SW480 (cell line): ENCODE data around the gene ADRA2C.
A peak's percentile ranks its signal among the peaks of the same experiment; 100 is the strongest.

Experiments used
- DNase-seq: peaks from one replicate; pipeline ENCODE4 v3.0.0-alpha.2; 2016; ENCODE audit warnings: low spot score

Gene ADRA2C

DNA sequence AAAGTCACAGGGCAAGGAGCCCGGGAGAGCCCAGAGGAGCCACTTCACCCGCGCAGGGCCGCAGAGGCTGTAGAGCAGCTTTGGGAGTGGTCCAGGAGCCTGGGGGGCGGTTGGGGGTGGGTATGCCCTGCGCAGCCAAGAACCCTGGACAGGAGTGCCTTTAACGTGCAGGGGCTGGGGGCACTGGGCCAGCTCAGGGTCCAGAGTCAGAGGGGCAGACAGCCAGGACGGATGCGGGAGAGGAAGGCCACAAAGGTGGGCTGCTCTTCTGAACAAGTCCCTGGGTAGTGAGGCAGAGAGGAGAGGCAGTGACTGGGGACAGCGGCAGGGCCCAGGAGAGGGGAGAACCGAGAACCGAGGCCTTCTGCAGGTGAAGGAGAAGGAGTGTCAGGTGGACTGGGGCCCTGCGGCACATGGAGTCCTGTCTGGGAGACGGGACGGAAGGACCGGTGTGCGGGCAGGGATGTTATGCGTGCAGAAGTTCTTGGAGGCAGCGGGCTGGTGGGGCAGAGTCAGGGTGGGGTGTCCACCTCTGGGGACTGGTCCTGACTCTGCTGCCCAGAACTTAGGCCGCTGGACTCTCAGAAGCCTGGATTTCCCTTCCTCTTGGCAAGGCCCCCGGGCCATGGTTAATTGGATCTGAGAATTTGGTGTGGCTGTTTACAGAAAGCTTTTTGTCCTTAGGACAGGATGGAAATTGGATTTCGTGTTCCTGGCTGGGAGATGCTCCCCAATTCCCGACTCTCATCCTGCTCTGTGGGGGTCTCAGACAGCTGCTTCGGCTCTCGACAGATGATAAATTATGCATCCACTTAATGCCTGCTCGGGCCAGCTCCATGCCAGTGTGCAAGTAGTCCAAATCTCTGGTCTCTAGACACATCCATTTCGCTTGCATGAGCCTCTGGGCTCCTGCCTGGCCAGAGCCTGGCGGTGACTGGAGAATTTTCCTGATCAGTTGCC is 31.9 kb downstream of the ADRA2C start:
- DNase-seq, result no peak

DNA sequence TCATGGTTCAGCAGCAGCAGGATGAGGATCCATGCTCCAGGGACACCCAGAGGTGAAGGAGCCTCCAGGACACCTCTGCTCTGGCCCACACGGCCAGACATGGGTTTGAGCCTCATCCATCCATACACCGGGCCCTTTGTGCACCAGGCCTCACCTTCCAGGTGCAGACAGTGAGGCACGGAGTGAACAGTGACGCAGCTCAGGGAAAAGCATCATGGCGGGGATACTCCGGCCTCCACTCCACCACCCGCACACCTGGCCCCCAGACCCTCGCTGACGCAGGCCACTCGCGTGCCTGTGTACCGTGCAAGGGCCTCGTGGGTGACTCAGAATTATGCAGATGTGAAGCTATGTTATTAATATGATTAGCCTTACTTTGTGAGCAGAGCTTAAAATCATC is 33.3 kb downstream of the ADRA2C start:
- no peak for DNase-seq

DNA sequence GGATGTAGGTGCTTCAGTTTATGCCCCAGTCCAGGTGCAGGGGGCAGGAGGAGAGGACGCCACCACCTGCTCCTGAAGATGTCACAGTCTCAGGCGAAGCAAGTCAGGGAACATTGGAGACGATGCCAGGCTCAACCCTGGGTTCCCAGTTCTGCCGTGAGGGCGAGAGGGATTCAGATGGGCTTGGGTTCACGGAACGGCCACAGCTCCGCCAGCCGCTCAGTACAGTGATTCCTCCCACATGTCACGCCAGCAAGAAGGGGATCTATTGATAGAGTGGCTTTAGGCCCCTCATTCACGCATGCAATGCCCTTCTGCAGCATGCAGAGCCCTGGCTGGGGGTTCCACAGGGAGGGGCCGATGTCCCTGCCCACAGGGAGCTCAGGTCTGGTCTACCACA is 34.2 kb downstream of the ADRA2C start:
- DNase-seq, result no peak

GRCh38 chr4:3801521-3801920 is 35.3 kb downstream of the ADRA2C start:
- DNase-seq, result no peak

GRCh38 chr4:3801931-3802550 is 35.9 kb downstream of the ADRA2C start:
- no peak for DNase-seq

- DNase-seq, result peak; percentile 67
These were observed 36.6 kb downstream of the ADRA2C start for GRCh38 chr4:3802571-3803474.

DNA sequence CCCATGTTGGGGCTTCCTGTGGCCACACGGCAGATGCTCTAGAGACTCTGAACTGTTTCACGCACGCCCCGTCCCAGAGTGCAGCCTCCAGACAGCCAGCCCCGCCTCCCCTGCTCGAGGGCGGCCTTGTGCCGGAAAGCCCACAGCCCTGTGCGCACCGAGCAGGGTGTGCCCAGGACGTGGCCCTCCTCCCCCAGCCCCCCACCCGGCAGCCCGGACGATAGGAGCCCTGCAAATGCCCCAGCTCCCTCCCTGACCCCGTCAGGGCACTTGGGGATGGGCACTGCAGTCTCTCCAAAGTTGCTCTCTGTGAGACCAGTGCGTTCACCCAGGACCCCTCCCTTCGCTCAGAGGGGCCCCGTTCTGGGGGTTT is 37.3 kb downstream of the ADRA2C start:
- DNase-seq, result no peak

DNA sequence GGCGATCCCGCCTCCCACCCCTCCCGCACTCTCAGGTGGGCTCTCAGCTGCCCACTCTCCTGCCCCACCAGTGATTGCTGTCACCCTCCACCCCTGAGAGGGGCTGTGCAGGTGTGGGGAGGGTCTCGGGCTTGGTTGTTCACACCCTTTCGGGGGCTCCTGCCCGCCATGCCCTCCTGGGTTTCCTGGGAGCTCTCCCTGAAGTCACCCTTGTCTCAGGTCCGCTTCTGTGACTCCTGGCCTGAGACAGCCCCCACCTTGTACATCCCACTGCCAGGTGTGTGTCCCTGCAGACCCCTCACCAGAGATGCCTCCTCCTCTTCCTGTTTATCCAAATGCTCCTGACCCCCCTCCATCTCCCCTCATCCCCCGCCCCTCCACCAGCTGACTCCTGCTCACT is 37.8 kb downstream of the ADRA2C start:
- DNase-seq, result no peak

DNA sequence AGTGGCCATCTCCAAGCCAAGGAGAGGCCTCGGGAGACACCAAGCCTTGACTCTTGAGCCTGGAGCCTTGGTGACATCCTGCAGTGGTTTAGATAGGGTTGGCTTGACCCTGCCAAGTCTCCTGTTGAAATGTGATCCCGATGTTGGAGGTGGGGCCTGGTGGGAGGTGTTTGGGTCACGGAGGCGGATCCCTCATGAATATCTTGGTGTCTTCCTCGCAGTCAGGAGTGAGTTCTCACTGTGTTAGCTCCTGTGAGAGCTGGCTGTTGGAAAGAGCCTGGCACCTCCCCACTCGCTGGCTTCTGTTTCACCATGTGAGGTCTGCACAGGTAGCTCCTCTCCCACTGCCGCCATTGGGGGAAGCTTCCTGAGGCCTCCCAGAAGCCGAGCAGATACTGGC is 38.8 kb downstream of the ADRA2C start:
- DNase-seq, result no peak

- no peak for DNase-seq
These were observed 39.5 kb downstream of the ADRA2C start for GRCh38 chr4:3805731-3806130.

GRCh38 chr4:3807311-3807710 is 41.1 kb downstream of the ADRA2C start:
- no peak for DNase-seq

- no peak for DNase-seq
These were observed 41.8 kb downstream of the ADRA2C start for GRCh38 chr4:3807822-3808496.

DNA sequence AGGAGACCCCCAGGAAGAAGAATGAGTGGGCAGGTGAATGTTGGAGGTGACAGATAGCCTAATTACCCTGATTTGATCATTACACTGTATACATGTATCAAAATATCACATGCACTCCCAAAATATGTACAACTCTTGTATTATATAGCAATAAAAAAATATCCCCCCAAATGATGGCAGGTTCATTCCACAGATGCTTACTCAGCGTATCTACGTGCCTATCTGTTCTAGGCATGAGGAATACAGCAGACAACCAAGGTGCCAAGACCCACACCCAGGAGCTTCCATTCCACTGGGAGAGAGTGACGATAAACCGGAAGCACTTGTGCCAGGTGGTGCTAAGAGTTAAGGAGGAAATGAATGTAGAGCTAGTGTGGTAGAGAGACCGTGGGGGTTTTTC is 42.4 kb downstream of the ADRA2C start:
- no peak for DNase-seq

DNA sequence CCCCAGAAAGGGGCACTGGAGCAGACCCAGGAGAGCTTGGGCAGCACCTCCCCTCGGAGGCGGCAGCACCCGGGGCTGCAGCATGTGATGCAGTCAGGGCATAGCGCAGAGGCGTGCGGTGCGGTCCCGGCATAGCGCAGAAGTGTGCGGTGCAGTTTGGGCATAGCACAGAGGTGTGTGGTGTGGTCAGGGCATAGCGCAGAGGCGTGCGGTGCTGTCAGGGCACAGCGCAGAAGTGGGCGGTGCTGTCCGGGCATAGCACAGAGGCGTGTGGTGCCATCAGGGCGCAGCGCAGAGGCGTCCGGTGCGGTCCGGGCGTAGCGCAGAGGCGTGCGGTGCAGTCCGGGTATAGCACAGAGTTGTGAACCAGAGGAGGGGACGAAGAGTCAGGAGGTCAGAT is 42.8 kb downstream of the ADRA2C start:
- no peak for DNase-seq

- DNase-seq, result no peak
These were observed 43.4 kb downstream of the ADRA2C start for GRCh38 chr4:3809451-3810110.

DNA sequence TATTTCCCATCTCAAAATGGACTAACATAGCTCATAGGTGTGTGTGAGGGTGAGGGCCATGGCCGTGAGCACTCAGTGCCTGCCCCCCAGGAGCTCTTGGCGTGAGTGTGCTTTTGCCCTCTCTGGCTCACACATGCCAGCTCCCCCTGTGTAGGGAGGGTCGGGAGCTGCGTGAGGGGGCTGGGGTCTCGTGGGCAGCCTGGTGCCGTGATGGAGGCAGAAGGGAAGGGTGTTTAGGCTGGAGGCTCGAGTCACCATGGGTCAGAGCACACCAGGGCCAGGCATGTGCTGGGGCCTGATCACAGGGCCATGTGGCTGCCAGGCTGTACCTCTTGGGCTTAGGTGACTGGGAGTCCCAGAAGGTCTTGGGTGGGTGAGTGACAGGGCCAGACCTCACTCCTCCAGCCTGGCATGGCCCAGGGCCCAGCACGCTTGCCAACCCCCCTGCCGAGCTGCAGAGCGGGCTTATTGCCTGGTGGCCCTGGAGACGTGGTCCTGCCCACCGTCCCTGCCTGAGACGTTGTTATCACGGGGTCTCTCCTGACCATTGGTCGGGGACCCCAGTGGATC is 44.0 kb downstream of the ADRA2C start:
- no peak for DNase-seq

GRCh38 chr4:3810796-3811485 is 44.8 kb downstream of the ADRA2C start:
- no peak for DNase-seq

DNA sequence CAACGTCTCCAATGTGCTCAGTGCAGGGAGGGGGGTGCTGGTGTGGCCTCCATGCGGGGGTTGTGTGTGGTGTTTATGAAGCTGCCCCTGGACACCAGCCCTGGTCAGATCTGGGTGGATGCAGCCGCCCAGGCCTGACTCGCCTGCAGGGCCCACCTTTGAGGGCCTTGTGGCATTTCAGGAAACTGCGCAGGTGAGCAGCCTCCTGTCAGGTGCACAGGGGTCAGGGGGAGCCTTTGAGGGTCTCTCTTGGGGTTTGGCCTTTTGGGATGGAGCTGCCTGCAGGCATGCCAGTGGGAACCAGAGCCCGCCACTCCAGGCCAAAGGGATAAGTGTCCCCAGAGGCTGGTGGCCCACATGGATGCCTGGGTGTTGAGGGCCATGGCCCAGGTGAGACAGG is 45.4 kb downstream of the ADRA2C start:
- DNase-seq, result no peak

- DNase-seq, result no peak
These were observed 46.2 kb downstream of the ADRA2C start for GRCh38 chr4:3812211-3812934.
